Loucy (cell line): ENCODE measurements around the gene TENM3.

Experiments
- EZH2phosphoT487 ChIP-seq: fragments of 200-600 bp; IDR thresholded peaks from 2 replicates; pipeline ENCODE4 v1.6.1; 2018; ENCODE audit warnings: antibody characterized with exemption, mild to moderate bottlenecking, moderate library complexity, borderline replicate concordance
- TF ChIP-seq, protein P1 (sequence below): fragments of 200-600 bp; sonication (generic); conservative IDR thresholded peaks from 2 replicates; pipeline ENCODE4 v1.5.1; 2014; ENCODE audit warnings: mild to moderate bottlenecking, antibody characterized with exemption, low read length

DNA sequence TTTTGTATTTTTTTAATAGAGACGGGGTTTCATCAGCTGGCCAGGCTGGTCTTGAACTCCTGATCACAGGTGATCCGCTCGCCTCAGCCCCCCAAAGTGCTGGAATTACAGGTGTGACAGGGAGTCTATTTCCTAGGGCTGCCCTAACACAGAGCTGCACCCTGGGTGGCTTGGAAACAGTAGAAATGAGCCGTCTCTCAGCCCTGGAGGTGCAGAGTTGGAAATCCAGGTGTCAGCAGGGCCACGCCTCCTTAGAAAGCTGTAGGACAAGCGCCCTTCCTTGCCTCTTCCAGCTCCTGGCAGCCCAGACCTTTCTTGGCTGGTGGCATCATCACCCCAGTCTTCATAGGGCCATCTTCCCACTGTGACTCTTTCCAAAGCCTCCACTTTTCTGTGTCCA lies 602.4 kb downstream of the TENM3 start:
- TF ChIP-seq, protein P1, sequence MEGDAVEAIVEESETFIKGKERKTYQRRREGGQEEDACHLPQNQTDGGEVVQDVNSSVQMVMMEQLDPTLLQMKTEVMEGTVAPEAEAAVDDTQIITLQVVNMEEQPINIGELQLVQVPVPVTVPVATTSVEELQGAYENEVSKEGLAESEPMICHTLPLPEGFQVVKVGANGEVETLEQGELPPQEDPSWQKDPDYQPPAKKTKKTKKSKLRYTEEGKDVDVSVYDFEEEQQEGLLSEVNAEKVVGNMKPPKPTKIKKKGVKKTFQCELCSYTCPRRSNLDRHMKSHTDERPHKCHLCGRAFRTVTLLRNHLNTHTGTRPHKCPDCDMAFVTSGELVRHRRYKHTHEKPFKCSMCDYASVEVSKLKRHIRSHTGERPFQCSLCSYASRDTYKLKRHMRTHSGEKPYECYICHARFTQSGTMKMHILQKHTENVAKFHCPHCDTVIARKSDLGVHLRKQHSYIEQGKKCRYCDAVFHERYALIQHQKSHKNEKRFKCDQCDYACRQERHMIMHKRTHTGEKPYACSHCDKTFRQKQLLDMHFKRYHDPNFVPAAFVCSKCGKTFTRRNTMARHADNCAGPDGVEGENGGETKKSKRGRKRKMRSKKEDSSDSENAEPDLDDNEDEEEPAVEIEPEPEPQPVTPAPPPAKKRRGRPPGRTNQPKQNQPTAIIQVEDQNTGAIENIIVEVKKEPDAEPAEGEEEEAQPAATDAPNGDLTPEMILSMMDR = no peak
- no peak for TF ChIP-seq EZH2phosphoT487
